ENCODE results near the gene INSR. TPM values are rescaled to one million over a fixed set of nuclear protein-coding genes. Genes with fewer than 3 reads are reported as not detected.

Gene INSR
- total RNA-seq, 1 donor from 2014 or later = 14.1 TPM

DNA sequence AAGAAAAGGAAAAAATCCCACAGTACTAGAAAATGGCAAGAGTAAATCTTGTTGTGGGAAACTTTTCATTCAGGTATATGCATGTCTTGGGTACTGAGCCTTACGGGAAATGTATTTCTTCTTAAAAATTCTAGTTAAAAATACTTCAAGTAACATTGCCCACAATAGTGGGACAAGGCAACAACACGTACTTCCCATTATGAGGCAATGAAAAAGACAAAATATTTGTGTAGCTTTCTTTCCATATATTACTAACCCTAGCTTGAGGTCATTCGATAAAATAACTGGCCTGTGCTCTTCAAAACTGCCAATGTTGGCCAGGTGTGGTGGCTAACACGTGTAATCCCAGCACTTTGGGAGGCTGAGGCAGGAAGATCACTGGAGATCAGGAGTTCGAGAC is 99.2 kb downstream of the INSR start:
- peaks cover 27% of the 10 kb centered on the region for H3K27me3 Mint-ChIP-seq (ENCODE audit: low read depth)
- TF ChIP-seq, protein P1, sequence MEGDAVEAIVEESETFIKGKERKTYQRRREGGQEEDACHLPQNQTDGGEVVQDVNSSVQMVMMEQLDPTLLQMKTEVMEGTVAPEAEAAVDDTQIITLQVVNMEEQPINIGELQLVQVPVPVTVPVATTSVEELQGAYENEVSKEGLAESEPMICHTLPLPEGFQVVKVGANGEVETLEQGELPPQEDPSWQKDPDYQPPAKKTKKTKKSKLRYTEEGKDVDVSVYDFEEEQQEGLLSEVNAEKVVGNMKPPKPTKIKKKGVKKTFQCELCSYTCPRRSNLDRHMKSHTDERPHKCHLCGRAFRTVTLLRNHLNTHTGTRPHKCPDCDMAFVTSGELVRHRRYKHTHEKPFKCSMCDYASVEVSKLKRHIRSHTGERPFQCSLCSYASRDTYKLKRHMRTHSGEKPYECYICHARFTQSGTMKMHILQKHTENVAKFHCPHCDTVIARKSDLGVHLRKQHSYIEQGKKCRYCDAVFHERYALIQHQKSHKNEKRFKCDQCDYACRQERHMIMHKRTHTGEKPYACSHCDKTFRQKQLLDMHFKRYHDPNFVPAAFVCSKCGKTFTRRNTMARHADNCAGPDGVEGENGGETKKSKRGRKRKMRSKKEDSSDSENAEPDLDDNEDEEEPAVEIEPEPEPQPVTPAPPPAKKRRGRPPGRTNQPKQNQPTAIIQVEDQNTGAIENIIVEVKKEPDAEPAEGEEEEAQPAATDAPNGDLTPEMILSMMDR (conservative IDR thresholded peaks at IDR 0.05) = no peak
- peaks cover 24% of the 10 kb centered on the region for H3K4me1 Mint-ChIP-seq
- peaks cover 4% of the 10 kb centered on the region for H3K9me3 Mint-ChIP-seq
- H3K27ac Mint-ChIP-seq (ENCODE audit: unreplicated experiment) = no peak overlapping the region
- no peaks in the 10 kb centered on the region for H3K36me3 Mint-ChIP-seq (ENCODE audit: low read depth)
- no peak for DNase-seq (ENCODE audit: low read depth, low spot score)
- H3K4me3 Mint-ChIP-seq = no peak overlapping the region

DNA sequence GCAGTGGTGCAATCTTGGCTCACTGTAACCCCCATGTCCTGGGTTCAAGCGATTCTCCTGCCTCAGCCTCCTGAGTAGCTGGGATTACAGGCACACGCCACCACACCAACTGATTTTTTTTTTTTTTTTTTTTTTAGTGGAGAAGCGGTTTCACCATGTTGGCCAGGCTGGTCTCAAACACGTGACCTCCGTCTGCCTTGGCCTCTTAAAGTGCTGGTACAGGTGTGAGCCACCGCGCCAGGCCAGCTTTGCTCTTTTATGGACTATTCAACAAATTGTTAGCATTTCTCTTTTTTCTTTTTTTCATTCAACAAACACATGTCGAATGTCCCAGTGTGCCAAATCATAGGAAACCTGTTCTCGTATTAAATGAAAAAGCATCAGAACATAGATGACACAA is 99.6 kb downstream of the INSR start:
- Mint-ChIP-seq H3K27ac (ENCODE audit: unreplicated experiment) (no peak overlapping the region), H3K4me3 (no peak overlapping the region), H3K9me3 (peaks cover 4% of the 10 kb centered on the region), H3K27me3 (ENCODE audit: low read depth) (peaks cover 22% of the 10 kb centered on the region), H3K36me3 (ENCODE audit: low read depth) (no peaks in the 10 kb centered on the region), H3K4me1 (peaks cover 24% of the 10 kb centered on the region)
- no peak for DNase-seq (ENCODE audit: low read depth, low spot score)
- TF ChIP-seq, protein P1 (conservative IDR thresholded peaks at IDR 0.05) = no peak

DNA sequence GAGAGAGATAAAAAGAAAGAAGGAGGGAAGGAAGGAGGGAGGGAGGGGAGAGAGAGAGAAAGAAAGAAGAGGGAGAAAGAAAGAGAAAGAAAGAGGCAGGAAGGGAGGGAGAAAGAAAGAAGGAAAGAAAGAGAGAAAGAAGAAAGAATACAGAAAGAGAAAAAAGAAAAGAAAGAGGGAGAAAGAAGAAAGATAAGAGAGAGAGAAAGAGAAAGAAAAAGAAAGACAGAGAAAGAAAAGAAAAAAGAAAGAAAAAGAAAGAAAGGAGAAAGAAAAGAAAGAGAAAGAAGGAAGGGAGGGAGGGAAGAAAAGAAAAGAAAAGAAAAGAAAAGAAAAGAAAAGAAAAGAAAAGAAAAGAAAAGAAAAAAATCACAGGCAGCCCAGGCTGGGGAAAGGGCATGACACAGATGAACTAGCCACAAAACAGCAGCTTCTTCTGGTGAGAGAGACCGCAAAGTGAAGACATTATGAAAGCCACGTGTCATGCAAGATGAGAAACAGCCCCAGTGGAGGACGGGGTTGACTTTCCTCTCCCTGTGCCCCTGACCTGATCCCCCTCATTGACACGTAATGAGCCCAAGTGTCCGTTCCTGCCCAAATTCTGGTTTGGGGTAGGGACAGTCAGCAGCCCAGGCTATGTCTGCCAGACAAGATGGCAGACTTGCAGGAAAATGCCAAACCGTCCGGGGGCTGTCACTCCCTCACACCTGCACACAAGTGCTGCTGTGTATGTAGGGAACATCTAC is 102.1 kb downstream of the INSR start:
- TF ChIP-seq, protein P1 (conservative IDR thresholded peaks at IDR 0.05) = no peak
- Mint-ChIP-seq H3K4me3 (no peak overlapping the region), H3K27ac (ENCODE audit: unreplicated experiment) (no peak overlapping the region), H3K9me3 (peaks cover 2% of the 10 kb centered on the region), H3K4me1 (peaks cover 16% of the 10 kb centered on the region), H3K27me3 (ENCODE audit: low read depth) (peaks cover 12% of the 10 kb centered on the region), H3K36me3 (ENCODE audit: low read depth) (no peaks in the 10 kb centered on the region)
- no peak for DNase-seq (ENCODE audit: low read depth, low spot score)

- Mint-ChIP-seq H3K27ac (ENCODE audit: unreplicated experiment) (peak overlapping the region; percentile 30), H3K9me3 (no peaks in the 10 kb centered on the region), H3K36me3 (ENCODE audit: low read depth) (no peaks in the 10 kb centered on the region), H3K4me1 (peaks cover 13% of the 10 kb centered on the region), H3K27me3 (ENCODE audit: low read depth) (peaks cover 8% of the 10 kb centered on the region), H3K4me3 (no peak overlapping the region)
- no peak for DNase-seq (ENCODE audit: low read depth, low spot score)
- TF ChIP-seq, protein P1 (conservative IDR thresholded peaks at IDR 0.05) = no peak
These were observed 105.2 kb downstream of the INSR start for GRCh38 chr19:7188698-7189629.

DNA sequence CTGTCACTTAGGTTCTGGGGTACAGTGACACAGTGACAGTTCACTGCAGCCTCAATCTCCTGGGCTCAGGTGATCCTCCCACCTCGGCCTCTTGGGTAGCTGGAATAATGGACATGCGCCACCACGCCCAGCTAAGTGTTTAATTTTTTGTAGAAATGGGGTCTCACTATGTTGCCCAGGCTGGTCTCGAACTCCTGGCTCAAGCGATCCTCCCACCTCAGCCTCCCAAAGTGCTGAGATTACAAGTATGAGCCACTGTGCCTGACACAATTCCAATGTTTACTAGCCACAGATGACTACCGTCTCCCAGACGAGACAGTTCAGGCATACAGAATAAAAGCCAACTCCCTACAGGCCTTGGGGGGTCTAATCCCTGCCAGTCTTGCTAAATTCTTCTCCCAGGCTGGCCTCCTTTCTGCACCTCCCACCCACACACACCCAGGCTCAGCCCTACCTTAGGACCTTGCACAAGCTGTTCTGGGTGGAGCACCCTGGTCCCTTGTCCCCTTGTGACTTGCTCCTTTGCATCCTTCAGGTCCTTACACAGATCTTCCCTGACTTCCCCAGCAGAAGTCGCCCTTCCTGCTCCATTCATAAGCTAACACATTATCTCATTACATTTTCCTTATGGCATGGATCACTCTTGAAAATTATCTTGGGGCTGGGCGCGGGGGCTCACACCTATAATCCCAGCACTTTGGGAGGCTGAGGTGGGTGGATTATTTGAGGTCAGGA is 106.4 kb downstream of the INSR start:
- Mint-ChIP-seq H3K27me3 (ENCODE audit: low read depth) (peaks cover 5% of the 10 kb centered on the region), H3K4me3 (no peak overlapping the region), H3K27ac (ENCODE audit: unreplicated experiment) (peak overlapping the region; percentile 50), H3K36me3 (ENCODE audit: low read depth) (no peaks in the 10 kb centered on the region), H3K9me3 (no peaks in the 10 kb centered on the region), H3K4me1 (peaks cover 12% of the 10 kb centered on the region)
- DNase-seq (ENCODE audit: low read depth, low spot score) = no peak
- TF ChIP-seq, protein P1 (conservative IDR thresholded peaks at IDR 0.05) = no peak
